Left lobe of liver (tissue), 2 donors: ENCODE results near the gene PGP. TPM values are rescaled to one million over a fixed set of nuclear protein-coding genes. Genes with fewer than 3 reads are reported as not detected.

Experiments used
- ATAC-seq: fragments of 200-7000 bp; cut with Tn5 transposase; one replicate; pipeline ENCODE4 v1.9.1; 2020; ENCODE audit warnings: mild to moderate bottlenecking, moderate library complexity
- DNase-seq: peaks from one replicate; pipeline ENCODE4 v3.0.0-alpha.2; 2020; ENCODE audit warnings: low spot score
- total RNA-seq: library from RNA; stranded (reverse); gene quantifications from one replicate; pipeline ENCODE4 v1.2.1, GENCODE V29; 2021
- donor health status: DM: no; HTN: no; CAD: no; lungs with moderate emphysema.
- donor health status: DM: no; HTN: yes; CAD: no.

Gene PGP
- total RNA-seq, 1 donor from 2014 or later, result 7.5 TPM

- ATAC-seq (peak; percentile 71), DNase-seq (peak; percentile 74)
These were observed 9.4 kb upstream of the PGP start for GRCh38 chr16:2223942-2224486.

GRCh38 chr16:2223221-2223941, 8.7 kb upstream of the PGP start, which contains the start of gene E4F1:
Gene E4F1, plus strand, starts transcription at chr16:2223591. Its CDS starts 23 bp downstream, at chr16:2223614.
- ATAC-seq, result peak; percentile 93
- DNase-seq, result peak; percentile 100

DNA sequence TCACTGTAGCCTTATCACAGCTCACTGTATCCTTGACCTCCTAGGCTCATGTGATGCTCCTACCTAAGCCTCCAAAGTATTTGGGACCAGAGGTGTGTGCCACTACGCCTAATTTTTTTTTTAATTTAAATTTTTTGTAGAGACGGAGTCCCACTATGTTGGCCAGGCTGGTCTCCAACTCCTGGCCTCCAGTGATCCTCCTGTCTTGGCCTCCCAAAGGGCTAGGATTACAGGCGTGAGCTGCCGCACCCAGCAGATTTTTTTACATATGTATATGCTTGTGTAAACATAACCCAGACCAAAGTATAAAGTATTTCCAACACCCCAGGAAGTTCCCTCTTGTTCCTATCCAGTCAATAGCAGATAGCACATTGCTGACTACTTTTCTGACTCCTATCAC, 1.7 kb upstream of the PGP start:
- DNase-seq (no peak), ATAC-seq (no peak)

DNA sequence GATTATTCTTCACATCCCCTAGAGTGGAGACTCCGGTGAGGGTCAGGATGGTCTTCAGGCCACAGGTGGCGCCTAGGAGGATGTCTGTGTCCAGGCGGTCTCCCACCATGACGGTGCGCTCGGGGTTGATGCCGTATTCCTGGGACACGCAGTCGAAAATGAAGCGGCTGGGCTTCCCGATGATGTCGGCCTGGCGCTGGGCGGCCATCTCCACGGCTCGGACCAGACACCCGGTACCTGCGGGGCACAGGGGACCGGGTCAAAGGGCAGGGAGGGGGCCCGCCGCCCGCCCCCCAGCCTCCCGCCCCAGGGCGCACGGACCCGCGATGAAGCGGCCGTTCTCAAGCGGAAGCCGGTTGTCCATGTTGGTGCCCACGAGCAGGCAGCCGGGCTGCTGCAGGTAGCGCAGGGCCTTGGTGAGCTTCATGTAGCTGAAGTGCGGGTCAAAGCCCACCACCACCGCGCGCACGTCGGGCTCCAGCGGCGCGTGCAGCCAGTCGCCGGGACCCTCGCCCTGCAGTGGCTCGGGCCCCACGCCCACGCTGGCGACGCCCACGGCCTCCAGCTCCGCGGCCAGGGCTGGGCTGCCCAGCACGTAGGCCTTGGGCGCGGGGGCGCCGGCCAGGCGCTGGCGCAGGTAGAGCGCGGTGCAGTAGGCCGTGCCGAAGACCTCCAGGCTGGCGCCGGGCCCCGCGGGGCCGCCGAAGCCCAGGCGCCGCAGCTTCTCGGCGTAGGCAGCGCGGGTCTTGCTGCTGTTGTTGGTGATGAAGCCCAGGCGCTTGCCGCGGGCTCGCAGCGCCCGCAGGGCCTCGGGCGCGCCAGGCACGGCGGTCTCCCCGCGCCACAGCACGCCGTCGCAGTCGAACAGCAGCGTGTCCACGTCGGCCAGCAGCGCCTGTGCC, 572 bp downstream of the PGP start:
- DNase-seq, result no peak

DNA sequence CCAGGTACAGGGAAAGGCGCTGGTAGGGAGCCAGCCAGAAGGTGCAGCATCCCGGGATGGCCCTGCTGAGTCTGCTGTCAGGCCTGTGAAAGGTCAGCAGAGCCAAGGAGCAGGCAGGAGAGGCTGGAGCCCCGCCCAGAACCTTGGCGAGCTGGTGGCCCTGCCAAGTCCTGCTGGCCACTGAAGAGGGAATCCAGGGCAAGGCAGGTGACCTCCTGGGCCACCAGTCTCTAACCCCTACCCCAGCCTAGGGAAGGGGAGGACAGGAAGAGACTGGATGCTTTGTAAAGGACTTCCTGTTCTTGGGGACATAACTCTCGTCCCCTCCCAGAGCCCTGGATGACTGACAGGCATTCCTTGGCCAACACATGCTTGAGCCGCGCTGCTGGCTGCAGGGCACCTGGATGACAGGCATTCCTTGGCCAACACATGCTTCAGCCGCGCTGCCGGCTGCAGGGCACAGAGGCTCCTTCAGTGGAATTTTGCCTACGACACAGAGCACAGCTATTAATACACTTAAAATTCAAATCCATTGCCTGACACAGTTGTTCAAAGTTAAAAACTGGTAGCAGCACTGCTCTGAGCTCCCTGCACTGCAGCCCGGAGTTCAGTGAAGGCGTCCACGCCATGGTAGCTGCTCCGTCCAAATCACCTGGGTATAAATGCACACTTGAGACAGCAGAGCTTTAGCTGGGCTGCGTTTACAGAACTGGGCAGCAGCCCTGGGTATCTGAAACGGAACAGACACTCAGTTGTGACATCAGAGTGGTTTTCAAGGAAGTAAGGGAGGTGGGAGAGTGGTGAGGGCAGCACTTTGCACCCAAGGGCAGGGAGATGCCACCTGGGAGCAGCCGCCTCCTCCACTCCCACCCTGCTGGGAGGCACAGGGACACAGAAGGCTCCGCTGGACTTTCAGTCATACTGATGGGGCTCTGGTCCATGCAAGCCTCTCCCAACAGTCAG, 2.0 kb downstream of the PGP start:
- ATAC-seq (no peak), DNase-seq (no peak)

More for the DNA sequence above, 572 bp downstream of the PGP start:
- ATAC-seq, result no peak

DNA sequence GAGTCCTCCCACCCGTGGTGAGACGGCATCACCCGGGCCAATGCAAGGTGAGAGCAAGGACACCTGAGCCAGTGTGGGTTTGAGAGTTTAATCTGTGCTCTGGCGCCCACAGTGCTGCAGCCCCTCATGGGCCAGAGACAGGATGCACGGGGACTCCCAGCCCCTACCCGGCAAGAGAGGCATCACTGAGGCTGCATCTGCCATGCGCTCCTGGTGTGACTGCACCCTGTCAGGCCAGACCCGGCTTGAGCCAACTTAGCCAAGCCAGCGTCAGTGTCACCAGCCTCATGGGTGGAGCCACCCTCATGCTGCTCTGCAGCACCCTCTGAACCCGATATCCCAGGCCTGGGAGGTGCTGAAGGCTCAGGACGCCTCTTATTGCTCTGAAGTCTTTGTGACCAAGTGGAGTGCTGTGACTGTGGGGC, 2.7 kb downstream of the PGP start:
- DNase-seq (no peak), ATAC-seq (no peak)

GRCh38 chr16:2210386-2211365, 4.0 kb downstream of the PGP start, which contains the start of gene BRICD5:
Gene BRICD5, minus strand, starts transcription at chr16:2210863. Its CDS starts 30 bp downstream, at chr16:2210833.
- DNase-seq, result no peak
- no peak for ATAC-seq

- ATAC-seq (no peak), DNase-seq (no peak)
These were observed 4.7 kb downstream of the PGP start for GRCh38 chr16:2210009-2210332.

DNA sequence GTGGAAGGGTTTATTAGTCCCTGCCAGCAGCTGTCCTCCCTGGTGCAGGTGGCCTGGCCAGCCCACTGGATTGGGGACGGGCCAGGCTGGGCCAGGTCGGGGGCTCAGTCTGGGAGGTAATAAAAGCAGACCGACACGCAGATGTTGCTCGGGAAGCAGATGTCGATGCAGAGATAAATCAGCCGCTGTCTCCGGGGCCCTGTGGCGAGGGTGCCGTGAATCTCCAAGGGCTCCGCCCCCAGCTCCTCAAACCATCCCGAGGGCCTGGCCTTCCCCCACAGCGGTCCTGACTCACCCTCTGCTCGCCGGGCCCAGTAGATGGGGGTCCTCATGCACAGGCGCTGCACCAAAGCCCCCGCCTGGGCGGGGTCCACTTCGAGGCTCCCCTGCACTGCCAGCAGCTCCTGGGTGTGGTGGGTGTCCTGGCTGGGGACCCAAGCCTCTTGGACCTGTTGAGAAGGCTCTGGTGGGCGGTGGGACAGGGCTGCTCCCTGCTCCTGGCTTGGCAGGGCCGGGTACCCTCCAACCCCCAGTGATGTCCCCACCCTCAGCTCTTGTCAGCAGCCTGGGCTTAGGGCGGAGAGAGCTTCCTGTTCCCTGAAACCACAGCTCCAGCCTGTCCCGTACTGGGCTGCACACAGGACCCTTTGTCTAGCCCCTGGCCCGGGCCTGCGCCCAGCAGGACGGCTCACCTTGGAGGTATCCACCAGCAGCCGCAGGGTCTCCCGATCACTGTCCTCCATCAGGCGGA, 5.2 kb downstream of the PGP start:
- DNase-seq (no peak), ATAC-seq (no peak)

DNA sequence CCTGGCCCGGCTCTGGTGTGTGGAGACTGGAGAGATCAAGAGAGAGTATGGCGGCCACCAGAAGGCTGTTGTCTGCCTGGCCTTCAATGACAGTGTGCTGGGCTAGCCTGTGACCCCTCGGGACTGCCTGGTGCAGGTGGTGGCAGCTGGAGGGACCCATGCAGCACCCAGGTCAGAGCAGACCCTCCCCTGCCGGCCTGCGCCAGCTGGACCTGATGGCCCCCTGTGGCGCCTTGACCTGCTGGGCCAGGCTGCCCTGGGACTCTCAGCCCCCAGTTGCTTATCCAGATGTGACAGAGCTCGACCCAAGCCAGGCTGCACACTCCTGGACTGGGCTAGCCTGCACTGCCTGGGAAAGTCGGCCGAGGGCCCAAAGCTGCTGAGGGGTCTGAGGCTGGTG, 5.9 kb downstream of the PGP start:
- DNase-seq, result no peak
- no peak for ATAC-seq

DNA sequence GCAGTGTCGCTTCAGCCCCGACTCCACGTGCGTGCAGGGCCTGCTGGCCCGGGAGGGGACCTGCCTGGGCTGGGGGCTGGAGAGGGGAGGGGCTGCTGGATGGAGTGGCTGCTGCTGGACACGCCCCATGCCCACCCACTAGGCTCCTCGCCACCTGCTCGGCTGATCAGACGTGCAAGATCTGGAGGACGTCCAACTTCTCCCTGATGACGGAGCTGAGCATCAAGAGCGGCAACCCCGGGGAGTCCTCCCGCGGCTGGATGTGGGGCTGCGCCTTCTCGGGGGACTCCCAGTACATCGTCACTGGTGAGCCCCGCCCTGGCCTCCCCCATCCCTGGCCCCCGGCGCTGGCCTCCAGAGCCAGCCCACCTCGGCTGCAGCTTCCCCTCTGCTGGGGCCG, 6.3 kb downstream of the PGP start:
- ATAC-seq (no peak), DNase-seq (no peak)

GRCh38 chr16:2207872-2208271, 6.8 kb downstream of the PGP start:
- no peak for DNase-seq
- ATAC-seq, result no peak

DNA sequence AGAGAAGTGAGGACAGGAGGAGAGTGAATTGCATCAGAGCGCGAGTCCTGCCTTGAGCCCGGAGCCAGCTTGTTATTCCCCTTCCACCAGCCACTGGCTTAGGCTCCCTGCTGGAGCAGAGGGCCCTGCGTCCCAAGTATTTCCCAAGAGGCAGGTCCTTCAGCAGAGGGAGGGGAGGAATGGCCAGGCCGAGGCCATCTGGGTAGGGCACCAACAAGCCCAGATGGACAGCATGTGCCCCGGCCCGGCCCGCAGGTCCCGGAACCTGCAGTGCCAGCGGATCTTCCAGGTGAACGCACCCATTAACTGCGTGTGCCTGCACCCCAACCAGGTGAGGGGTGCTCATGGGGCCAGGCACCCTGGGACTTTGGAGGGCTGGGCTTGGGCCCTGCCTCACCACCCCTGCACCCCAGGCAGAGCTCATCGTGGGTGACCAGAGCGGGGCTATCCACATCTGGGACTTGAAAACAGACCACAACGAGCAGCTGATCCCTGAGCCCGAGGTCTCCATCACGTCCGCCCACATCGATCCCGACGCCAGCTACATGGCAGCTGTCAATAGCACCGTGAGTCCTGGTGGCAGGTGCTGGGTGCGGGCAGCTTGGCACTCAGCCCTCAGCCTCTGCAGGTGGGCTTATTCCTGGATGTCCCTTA, 7.7 kb downstream of the PGP start:
- ATAC-seq, result no peak
- DNase-seq, result no peak

- ATAC-seq (no peak), DNase-seq (no peak)
These were observed 8.2 kb downstream of the PGP start for GRCh38 chr16:2206420-2206779.

DNA sequence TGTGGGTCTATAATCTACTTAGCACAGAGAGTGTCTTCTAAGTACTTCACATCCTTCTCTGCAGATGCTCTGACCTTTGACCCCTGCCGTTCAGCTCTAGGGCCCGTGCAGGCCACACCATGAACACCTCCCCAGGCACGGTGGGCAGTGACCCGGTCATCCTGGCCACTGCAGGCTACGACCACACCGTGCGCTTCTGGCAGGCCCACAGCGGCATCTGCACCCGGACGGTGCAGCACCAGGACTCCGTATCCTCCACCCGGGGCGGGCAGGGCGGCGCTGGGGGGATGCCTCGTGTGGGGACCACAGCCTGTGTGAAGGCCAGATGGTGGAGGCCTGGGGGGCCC, 8.7 kb downstream of the PGP start:
- peak; percentile 25 for ATAC-seq
- DNase-seq, result no peak

DNA sequence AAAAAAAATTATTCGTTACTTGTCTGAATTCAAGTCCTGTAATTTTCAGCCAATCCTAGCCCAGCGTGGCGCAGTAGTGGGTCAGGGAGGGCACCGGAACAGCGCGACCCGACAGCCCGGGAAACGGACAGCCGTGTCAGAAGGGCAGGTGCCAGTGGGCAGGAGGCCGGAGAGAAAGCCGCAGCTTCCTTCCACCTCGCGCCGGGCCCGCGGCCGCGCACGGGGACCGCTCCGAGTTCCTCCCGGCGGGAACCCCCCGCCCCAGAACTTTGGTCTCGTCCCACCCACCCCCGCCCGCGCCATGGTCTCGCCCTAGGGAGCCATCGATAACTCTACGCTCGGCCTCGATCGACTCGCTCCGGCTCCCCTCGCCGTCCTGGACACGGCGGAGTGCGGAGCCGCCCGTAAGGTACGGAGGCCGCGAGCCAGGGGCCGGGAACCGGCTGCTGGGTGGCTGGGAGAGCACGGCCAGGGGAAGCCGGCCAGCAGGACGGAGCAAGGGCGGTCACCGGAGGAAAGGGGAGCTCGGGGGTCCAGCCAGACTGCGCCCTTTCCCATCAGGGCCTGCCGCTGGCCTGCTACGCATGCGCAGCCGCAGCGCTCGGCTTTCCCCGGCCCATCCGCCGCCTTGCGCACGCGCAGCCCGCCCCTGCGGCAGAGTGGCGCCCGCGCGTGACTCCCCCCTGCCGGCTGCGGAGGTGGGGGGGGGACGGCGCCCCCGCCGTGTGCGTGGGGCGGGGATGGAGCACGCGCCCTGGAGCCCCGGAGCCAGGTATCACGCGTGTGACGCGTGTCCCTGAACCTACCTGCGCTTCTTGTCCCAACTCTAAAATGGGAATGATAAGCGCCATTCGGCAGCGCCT, 9.3 kb downstream of the PGP start, which contains the start of gene MLST8:
MLST8 (plus strand) TSS at position 351 of the 863 bp plus-strand sequence. CDS start 632 bp downstream, outside the sequence.
- DNase-seq, result peak; percentile 87

DNA sequence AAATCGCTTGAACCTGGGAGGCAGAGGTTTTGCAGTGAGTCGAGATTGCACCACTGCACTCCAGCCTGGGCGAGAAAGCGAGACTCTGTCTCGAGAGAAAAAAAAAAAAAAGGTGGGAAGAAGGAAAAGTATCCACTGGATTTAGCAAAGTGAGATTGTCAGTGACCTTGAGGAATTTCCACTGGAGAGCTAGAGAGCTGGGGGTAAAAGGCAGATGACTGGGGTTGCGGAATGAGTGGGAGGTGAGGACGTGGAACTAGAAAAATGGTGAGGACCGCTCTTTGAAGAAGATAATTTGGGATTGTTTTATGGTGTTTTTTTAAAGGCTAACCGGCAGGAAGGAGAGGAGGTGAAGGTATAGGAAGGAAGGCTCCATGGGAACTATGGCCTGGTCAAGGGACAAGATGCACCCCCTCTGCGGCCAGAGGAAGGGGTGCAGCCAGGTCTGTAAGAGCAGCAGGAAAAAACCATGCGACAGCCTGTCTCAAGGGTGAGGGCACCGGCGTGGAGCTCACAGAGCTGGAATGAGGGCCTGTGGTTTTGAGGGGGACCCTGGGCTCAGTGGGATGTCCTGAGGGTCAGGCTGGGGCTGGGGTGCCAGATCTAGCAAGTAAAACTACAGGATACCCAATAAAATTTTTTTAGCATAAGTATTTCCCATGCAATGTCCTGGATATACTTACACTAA, 10.1 kb downstream of the PGP start:
- ATAC-seq, result no peak
- no peak for DNase-seq

More for the DNA sequence above, 9.3 kb downstream of the PGP start, which contains the start of gene MLST8:
- ATAC-seq, result peak; percentile 92
